HepG2 (cell line): ENCODE data around the gene DTD2.

Experiments used
- NBN ChIP-seq: fragments of 450-650 bp; conservative IDR thresholded peaks from 2 replicates; pipeline ENCODE4 v1.6.1; 2017
- NCOA2 ChIP-seq: sonication (generic); formaldehyde crosslinking; IDR thresholded peaks from 2 replicates; pipeline ENCODE4 v1.8.0; 2022; ENCODE audit warnings: inconsistent platforms
- ZNF17 ChIP-seq: sonication (generic); formaldehyde crosslinking; IDR thresholded peaks from 2 replicates; pipeline ENCODE4 v1.5.0; 2020; ENCODE audit warnings: mild to moderate bottlenecking, missing genetic modification reagents
- TF ChIP-seq, protein P1 (sequence below): sonication (generic); formaldehyde crosslinking; IDR thresholded peaks from 2 replicates; pipeline ENCODE4 v1.5.0; 2020; ENCODE audit warnings: mild to moderate bottlenecking, missing genetic modification reagents, borderline replicate concordance

DNA sequence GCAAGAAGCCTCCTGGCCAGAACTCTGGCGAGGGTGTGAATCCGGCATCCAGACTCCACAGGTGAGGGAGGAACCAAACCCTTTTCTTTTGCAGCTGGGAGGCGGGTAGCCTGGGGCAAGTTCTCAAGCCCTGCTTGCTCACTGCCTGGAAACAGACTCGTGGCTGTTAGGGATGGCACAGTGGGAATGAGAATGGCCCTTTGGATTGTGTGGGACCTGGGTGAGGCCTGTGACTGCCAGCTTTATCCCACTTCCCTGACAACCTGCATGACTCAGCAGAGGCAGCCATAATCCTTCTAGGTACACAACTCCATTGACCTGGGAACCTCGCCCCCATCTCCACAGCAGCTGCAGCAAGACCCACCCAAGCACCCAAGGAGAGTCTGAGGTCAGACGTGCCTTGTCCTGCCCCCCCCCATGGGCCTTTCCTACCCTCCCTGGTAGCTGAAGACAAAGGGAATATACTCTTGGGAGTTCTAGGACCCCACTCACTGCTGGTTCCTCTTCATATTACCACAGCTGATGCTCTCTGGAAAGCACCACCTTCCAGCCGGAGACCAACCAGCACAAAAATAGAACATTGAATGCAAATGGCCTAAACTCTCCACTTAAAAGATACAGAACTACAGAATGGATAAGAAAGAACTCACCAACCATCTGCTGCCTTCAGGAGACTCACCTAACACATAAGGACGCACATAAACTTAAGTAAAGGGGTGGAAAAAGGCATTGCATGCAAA, 35.6 kb upstream of the DTD2 start:
- TF ChIP-seq NBN (no peak), NCOA2 (CRISPR knock-in tag) (no peak), ZNF17 (CRISPR knock-in tag) (no peak)
- TF ChIP-seq, protein P1, sequence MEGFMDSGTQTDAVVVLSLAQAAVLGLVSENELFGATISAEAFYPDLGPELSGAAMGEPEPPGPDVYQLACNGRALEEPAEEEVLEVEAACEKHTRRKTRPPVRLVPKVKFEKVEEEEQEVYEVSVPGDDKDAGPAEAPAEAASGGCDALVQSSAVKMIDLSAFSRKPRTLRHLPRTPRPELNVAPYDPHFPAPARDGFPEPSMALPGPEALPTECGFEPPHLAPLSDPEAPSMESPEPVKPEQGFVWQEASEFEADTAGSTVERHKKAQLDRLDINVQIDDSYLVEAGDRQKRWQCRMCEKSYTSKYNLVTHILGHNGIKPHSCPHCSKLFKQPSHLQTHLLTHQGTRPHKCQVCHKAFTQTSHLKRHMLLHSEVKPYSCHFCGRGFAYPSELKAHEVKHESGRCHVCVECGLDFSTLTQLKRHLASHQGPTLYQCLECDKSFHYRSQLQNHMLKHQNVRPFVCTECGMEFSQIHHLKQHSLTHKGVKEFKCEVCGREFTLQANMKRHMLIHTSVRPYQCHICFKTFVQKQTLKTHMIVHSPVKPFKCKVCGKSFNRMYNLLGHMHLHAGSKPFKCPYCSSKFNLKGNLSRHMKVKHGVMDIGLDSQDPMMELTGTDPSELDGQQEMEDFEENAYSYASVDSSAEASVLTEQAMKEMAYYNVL (CRISPR knock-in tag) = no peak
